SK-N-SH (cell line): ENCODE results near the gene CDH19.

ENCODE experiments used
- EZH2phosphoT487 ChIP-seq: fragments of 200-600 bp; sonication (generic); IDR thresholded peaks from 2 replicates; pipeline ENCODE4 v1.6.1; 2017; ENCODE audit warnings: low read depth, mixed run types, mild to moderate bottlenecking, antibody characterized with exemption, moderate library complexity, borderline replicate concordance
- SIN3A ChIP-seq: IDR thresholded peaks from 2 replicates; pipeline ENCODE4 v1.6.1; 2012; ENCODE audit warnings: low read depth, mild to moderate bottlenecking, low read length, moderate library complexity, borderline replicate concordance
- SMC3 ChIP-seq: IDR thresholded peaks from 2 replicates; pipeline ENCODE4 v1.6.1; 2012; ENCODE audit warnings: low read depth, low read length, improper control_type of control experiment

DNA sequence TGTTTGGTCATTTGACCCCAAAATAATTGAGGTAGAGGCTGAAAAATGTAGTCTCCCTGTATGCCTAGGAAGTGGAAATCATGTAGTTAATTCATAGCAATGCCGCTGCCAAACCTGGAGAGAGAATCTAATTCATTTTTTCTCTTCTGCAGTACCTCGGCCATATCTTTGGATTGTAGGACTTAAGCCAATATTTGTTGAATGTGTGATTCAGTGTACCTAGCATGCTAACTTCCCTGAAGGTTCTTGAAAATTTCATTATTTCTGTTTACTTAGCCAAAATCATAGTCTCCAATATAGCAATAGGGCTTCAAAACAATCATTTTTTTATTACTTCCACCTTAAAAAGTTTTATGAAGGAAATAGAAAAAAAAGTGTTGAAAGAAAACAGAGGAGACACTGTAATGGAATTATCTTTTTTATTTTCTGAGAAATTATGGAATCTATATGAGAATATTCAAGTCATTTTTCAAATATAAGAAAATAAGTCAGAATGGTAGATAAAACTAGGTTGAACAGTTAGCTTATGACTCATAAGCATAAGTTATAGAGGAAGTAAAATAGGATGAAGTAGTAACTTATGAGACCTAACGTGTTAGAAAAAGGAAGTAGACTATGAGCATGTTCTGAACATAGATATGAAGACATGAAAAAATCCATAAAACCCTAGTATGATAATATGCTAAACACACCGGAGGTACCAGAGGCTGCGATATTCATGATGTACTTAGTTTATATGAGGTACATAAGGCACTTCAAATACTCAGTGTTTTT lies 35.2 kb upstream of the CDH19 start:
- TF ChIP-seq SMC3, result no peak
- no peak for TF ChIP-seq SIN3A
- no peak for TF ChIP-seq EZH2phosphoT487
